Panc1 (cell line): ENCODE results near the gene SNX9. TPM values are rescaled to one million over a fixed set of nuclear protein-coding genes. Genes with fewer than 3 reads are reported as not detected.

Experiments used
- ATAC-seq: fragments of 200-7000 bp; cut with Tn5 transposase; 2 replicates; pipeline ENCODE4 v1.9.1; 2020; ENCODE audit warnings: mild to moderate bottlenecking, moderate library complexity
- BruUV-seq: library from RNA; stranded (reverse); fragments of 400-500 nt; replicated peaks from 2 replicates; lab custom pipeline; 2021; lab: Mats Ljungman, UMichigan
- CTCF ChIA-PET: fragments of 300-600 bp; sonication (Branson Sonifier 250); formaldehyde crosslinking; loops from one replicate; lab custom pipeline; 2022; ENCODE audit warnings: antibody characterized with exemption; lab: Charles Lee
- POLR2A ChIA-PET: fragments of 300-600 bp; sonication (Branson Sonifier 250); formaldehyde crosslinking; loops from one replicate; lab custom pipeline; 2022; ENCODE audit warnings: antibody characterized with exemption; lab: Charles Lee
- DNase-seq: peaks from one replicate; pipeline ENCODE4 v3.0.0-alpha.2; 2010; ENCODE audit warnings: low read depth, low spot score
- H3K27ac ChIP-seq: 2 replicates; pipeline ENCODE4 v1.5.1; 2011; ENCODE audit warnings: mild to moderate bottlenecking, low read length, inconsistent platforms
- H3K27me3 ChIP-seq: fragments of 200-500 bp; sonication (Bioruptor generic); 2 replicates; pipeline ENCODE4 v1.6.0; 2014; ENCODE audit warnings: low read length, inconsistent platforms; ENCODE audit not compliant: control insufficient read depth, insufficient read depth
- H3K36me3 ChIP-seq: fragments of 200-500 bp; sonication (Bioruptor generic); 2 replicates; pipeline ENCODE4 v1.5.1; 2014; ENCODE audit warnings: inconsistent platforms, mild to moderate bottlenecking, low read length, moderate library complexity; ENCODE audit not compliant: control insufficient read depth, insufficient read depth
- H3K4me1 ChIP-seq: 2 replicates; pipeline ENCODE4 v1.5.1; 2011; ENCODE audit warnings: inconsistent platforms, mild to moderate bottlenecking, low read length, moderate library complexity; ENCODE audit not compliant: control insufficient read depth, insufficient read depth
- H3K4me3 ChIP-seq, 2 experiments: 2 replicates each; pipeline ENCODE4 v1.5.1; 2011 to 2012; ENCODE audit warnings: low read depth in 2 of 2, low read length in 2 of 2, mild to moderate bottlenecking in 2 of 2, inconsistent platforms in 1 of 2, moderate library complexity in 1 of 2
- H3K9me3 ChIP-seq: fragments of 200-500 bp; sonication (Bioruptor generic); 2 replicates; pipeline ENCODE4 v1.5.1; 2014; ENCODE audit warnings: low read depth, mild to moderate bottlenecking, inconsistent platforms, low read length, moderate library complexity; ENCODE audit not compliant: control insufficient read depth, insufficient read depth
- CTCF ChIP-seq: fragments of 450-650 bp; IDR thresholded peaks from 2 replicates; pipeline ENCODE4 v1.5.1; 2017; ENCODE audit warnings: mild to moderate bottlenecking
- POLR2AphosphoS5 ChIP-seq: IDR thresholded peaks from 2 replicates; pipeline ENCODE4 v1.6.1; 2012; ENCODE audit warnings: mild to moderate bottlenecking, low read depth, low read length, moderate library complexity
- REST ChIP-seq, 2 experiments: IDR thresholded peaks; 2 replicates each; pipeline ENCODE4 v1.6.1; 2011 to 2012; ENCODE audit warnings: low read depth in 2 of 2, control low read depth in 1 of 2, low read length in 1 of 2, mild to moderate bottlenecking in 1 of 2, moderate library complexity in 1 of 2; ENCODE audit not compliant: insufficient read depth in 1 of 2
- SIN3A ChIP-seq: IDR thresholded peaks from 2 replicates; pipeline ENCODE4 v1.6.1; 2012; ENCODE audit warnings: low read depth, mild to moderate bottlenecking, low read length, moderate library complexity, borderline replicate concordance; ENCODE audit not compliant: insufficient read depth
- TCF7L2 ChIP-seq: IDR thresholded peaks from 2 replicates; pipeline ENCODE4 v1.6.1; 2011; ENCODE audit warnings: mild to moderate bottlenecking, low read depth, low read length, inconsistent platforms
- in situ Hi-C: cut with HindIII; loops from 2 replicates; pipeline ENCODE4 v1.10.0; 2016; ENCODE audit warnings: low sequenced_read_pairs, low pct_unique_long_range_greater_than_20kb
- intact Hi-C: fragments of 100-400 bp; cut with micrococcal nuclease; formaldehyde crosslinking; loops from one replicate; pipeline ENCODE4 v1.10.0; 2022; ENCODE audit not compliant: unreplicated experiment
- total RNA-seq: library from RNA; stranded (reverse); gene quantifications from one replicate; pipeline ENCODE4 v1.2.1, GENCODE V29; 2021; ENCODE audit not compliant: unreplicated experiment

SNX9 gene
- total RNA-seq, 1 experiment from 2014 or later, result 46.0 TPM

- Histone ChIP-seq H3K27ac (peak overlapping the region; percentile 73; the same call in 1 of the 2 replicates), H3K4me3 (no peak overlapping the region), H3K27me3 (no peaks in the 10 kb centered on the region), H3K36me3 (no peaks in the 10 kb centered on the region), H3K9me3 (peaks cover 3% of the 10 kb centered on the region; the same call in 1 of the 2 replicates), H3K4me1 (peaks cover 43% of the 10 kb centered on the region)
- in situ Hi-C loops (loop anchor here (25.0 kb wide), 1 partner anchor 91 kb away; no protein-coding TSS in a partner anchor), intact Hi-C loops (no loop called here)
- TF ChIP-seq CTCF (no peak), TCF7L2 (no peak), SIN3A (no peak), REST (IDR thresholded peaks at IDR 0.05; ENCODE audit: insufficient read depth in 1 of 2, low read depth in 2 of 2, low read length in 1 of 2) (no peak), POLR2AphosphoS5 (no peak)
- ChIA-PET POLR2A (interaction anchor here (0.6 kb wide), 1 partner anchor 17 kb away, joined by 4 read pairs; no protein-coding TSS in a partner anchor), CTCF (no interaction called here)
- no TSS peak for BruUV-seq
- DNase-seq (no peak), ATAC-seq (no peak)
Observed at GRCh38 chr6:157853018-157853805, 30.2 kb downstream of the SNX9 start.

- Histone ChIP-seq H3K27ac (peak overlapping the region; percentile 73; the same call in 1 of the 2 replicates), H3K9me3 (peaks cover 3% of the 10 kb centered on the region; the same call in 1 of the 2 replicates), H3K4me3 (no peak overlapping the region; a peak in 1 of 4 replicates), H3K4me1 (peaks cover 40% of the 10 kb centered on the region), H3K36me3 (no peaks in the 10 kb centered on the region), H3K27me3 (no peaks in the 10 kb centered on the region)
- no peak for DNase-seq
- no peak for TF ChIP-seq SIN3A
- TF ChIP-seq TCF7L2, result peak; percentile 96
- POLR2A ChIA-PET, result interaction anchor here (0.6 kb wide), 1 partner anchor 18 kb away, joined by 4 read pairs; no protein-coding TSS in a partner anchor
- in situ Hi-C loops, result loop anchor here (25.0 kb wide), 1 partner anchor 92 kb away; no protein-coding TSS in a partner anchor
- no TSS peak for BruUV-seq
- CTCF ChIA-PET, result no interaction called here
- intact Hi-C loops, result no loop called here
- ATAC-seq, result peak; percentile 41
Observed at GRCh38 chr6:157853902-157854502, 31.0 kb downstream of the SNX9 start.
